Karpas-422 (cell line): Measurements from ENCODE around the gene DIO2. TPM values are rescaled to one million over a fixed set of nuclear protein-coding genes. Genes with fewer than 3 reads are reported as not detected.

ENCODE experiments used
- DNase-seq: peaks from one replicate; pipeline ENCODE4 v3.0.0-alpha.2; 2015
- H2AFZ ChIP-seq: fragments of 200-600 bp; sonication (generic); 2 replicates; pipeline ENCODE4 v1.6.1; 2014; ENCODE audit warnings: antibody characterized with exemption, low read length, mixed read lengths
- H3K27ac ChIP-seq: fragments of 200-600 bp; sonication (generic); 2 replicates; pipeline ENCODE4 v1.5.1; 2014; ENCODE audit warnings: mild to moderate bottlenecking, low read length, moderate library complexity
- H3K27me3 ChIP-seq: fragments of 200-600 bp; sonication (generic); 2 replicates; pipeline ENCODE4 v1.6.1; 2014; ENCODE audit warnings: low read length, mixed read lengths
- H3K36me3 ChIP-seq: fragments of 200-600 bp; sonication (generic); 2 replicates; pipeline ENCODE4 v1.6.1; 2014; ENCODE audit warnings: low read length, mixed read lengths; ENCODE audit not compliant: insufficient read depth
- H3K4me1 ChIP-seq: fragments of 200-600 bp; sonication (generic); 2 replicates; pipeline ENCODE4 v1.6.1; 2014; ENCODE audit warnings: mild to moderate bottlenecking, low read length, mixed read lengths
- H3K4me2 ChIP-seq: fragments of 200-600 bp; sonication (generic); 2 replicates; pipeline ENCODE4 v1.6.1; 2014; ENCODE audit warnings: low read length, low read depth, mild to moderate bottlenecking; ENCODE audit not compliant: poor library complexity, severe bottlenecking
- H3K4me3 ChIP-seq: fragments of 200-600 bp; sonication (generic); 2 replicates; pipeline ENCODE4 v1.5.1; 2014; ENCODE audit warnings: mild to moderate bottlenecking, antibody characterized with exemption, low read length, mixed read lengths
- H3K79me2 ChIP-seq: fragments of 200-600 bp; sonication (generic); 2 replicates; pipeline ENCODE4 v1.6.1; 2014; ENCODE audit warnings: mild to moderate bottlenecking, low read length, mixed read lengths
- H3K9ac ChIP-seq: fragments of 200-600 bp; sonication (generic); 2 replicates; pipeline ENCODE4 v1.6.0; 2014; ENCODE audit warnings: low read length
- H3K9me2 ChIP-seq: fragments of 200-600 bp; sonication (generic), shearing (Covaris generic); replicated peaks from 2 replicates; pipeline ENCODE4 v1.6.0; 2014; ENCODE audit warnings: mild to moderate bottlenecking, low read length, moderate library complexity; ENCODE audit not compliant: insufficient read depth
- H3K9me3 ChIP-seq: fragments of 300-700, 200-600 bp; sonication (generic); 2 replicates; pipeline ENCODE4 v1.6.1; 2014; ENCODE audit warnings: low read length, mixed read lengths
- H4K20me1 ChIP-seq: fragments of 200-600 bp; sonication (generic); 2 replicates; pipeline ENCODE4 v1.6.1; 2014; ENCODE audit warnings: mild to moderate bottlenecking, antibody characterized with exemption, low read length, low read depth; ENCODE audit not compliant: insufficient read depth
- total RNA-seq: library from RNA; depleted of rRNA; stranded (reverse); fragments of >200 nt; shearing (Covaris generic); gene quantifications from 2 replicates; pipeline ENCODE4 v1.2.3, GENCODE V29; 2014; ENCODE audit warnings: low replicate concordance

Gene DIO2
- total RNA-seq, 1 experiment from 2014 or later = not detected

GRCh38 chr14:80150301-80150700 is 61.0 kb downstream of the DIO2 start:
- Histone ChIP-seq H3K4me3 (no peak overlapping the region), H4K20me1 (no peaks in the 10 kb centered on the region), H3K36me3 (no peaks in the 10 kb centered on the region), H3K9ac (no peak overlapping the region), H3K27me3 (0 out of 2 replicates have a peak, but pooled peaks cover 3% of the 10 kb centered on the region), H3K79me2 (no peaks in the 10 kb centered on the region), H3K9me2 (0 out of 2 replicates have a peak, but pooled peaks cover 9% of the 10 kb centered on the region), H3K4me1 (no peaks in the 10 kb centered on the region), H2AFZ (no peak overlapping the region), H3K9me3 (no peaks in the 10 kb centered on the region), H3K4me2 (no peak overlapping the region), H3K27ac (no peak overlapping the region)
- DNase-seq = no peak
